ENCODE results near the gene HECW1. TPM values are rescaled to one million over a fixed set of nuclear protein-coding genes. Genes with fewer than 3 reads are reported as not detected.
"Not testable (repeated sequence)": the region's sequence is repeated elsewhere in the genome, so short reads cannot be mapped to it uniquely, and the experiment has no call there.

The HECW1 gene
- total and polyA plus RNA-seq, 2 donors (not counting 1 experiment from before 2014, with no cell fraction given): not detected

DNA sequence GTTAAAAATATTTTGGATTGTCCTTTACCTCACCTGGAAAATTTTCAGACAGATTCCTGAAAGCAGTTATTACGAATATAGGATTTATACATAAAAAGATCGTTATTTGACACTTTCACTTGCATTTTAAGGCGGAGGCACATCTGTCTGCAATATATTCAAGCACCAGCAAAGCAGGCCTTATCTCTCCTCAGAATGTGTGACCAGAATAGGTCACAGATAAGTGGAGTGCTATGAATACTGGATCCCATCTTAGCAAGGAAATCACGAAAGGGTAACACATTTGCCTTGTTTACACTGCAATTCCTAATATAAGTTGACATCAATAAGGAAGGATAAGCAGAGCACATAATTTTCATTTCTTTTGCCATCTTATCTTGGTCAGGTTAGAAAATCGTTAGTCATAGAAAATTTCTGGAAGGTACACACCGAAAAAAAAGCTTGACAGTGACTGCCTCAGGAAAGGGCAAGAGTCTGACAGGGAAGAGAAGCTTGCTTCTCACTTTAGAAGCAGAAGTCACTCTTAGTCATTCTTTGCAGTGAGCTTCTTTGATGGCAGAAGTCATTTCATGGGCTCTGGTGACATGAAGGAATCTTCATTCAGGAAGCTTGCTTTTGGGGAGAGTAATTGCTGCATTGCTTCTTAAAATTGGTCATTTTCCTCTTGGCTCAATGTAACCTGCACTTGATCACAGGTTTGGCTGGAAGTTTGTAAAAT is 372.4 kb downstream of the HECW1 start:
- H3K27ac Mint-ChIP-seq: no peak overlapping the region
- DNase-seq (no peak), ATAC-seq (ENCODE audit: low read depth) (no peak)
- H3K4me3 Mint-ChIP-seq: no peak overlapping the region
- no peaks in the 10 kb centered on the region for H4K20me1 ChIP-seq (ENCODE audit: control insufficient read depth, insufficient read depth, low read length, poor library complexity, severe bottlenecking)
- no peak overlapping the region for H3K4me3 ChIP-seq (ENCODE audit: control extremely low read depth in 1 of 5, extremely low read depth in 1 of 5, insufficient read depth in 1 of 5, low read depth in 2 of 5, low read length in 4 of 5)
- no peaks in the 10 kb centered on the region for H3K9me3 Mint-ChIP-seq (ENCODE audit: insufficient read depth)
- peaks cover 4% of the 10 kb centered on the region for H3K27me3 Mint-ChIP-seq
- H3K36me3 ChIP-seq (replicated peaks in 1 of 2; ENCODE audit: control extremely low read depth in 1 of 2, control insufficient read depth in 1 of 2, extremely low read depth in 1 of 2, insufficient read depth in 2 of 2, low read length in 1 of 2): no peaks in the 10 kb centered on the region
- H2AFZ ChIP-seq (ENCODE audit: insufficient read depth, low read depth, low read length, poor library complexity, severe bottlenecking): no peak overlapping the region
- no peak overlapping the region for H3K27ac ChIP-seq (ENCODE audit: low read length in 2 of 2)
- H3K27me3 ChIP-seq (replicated peaks in 1 of 4; ENCODE audit: control extremely low read depth in 1 of 4, control insufficient read depth in 3 of 4, insufficient read depth in 4 of 4, low read length in 3 of 4): no peaks in the 10 kb centered on the region
- peaks cover 10% of the 10 kb centered on the region for H3K4me1 Mint-ChIP-seq
- H3K9me3 ChIP-seq (ENCODE audit: control extremely low read depth in 1 of 3, control insufficient read depth in 2 of 3, insufficient read depth in 1 of 3, low read length in 2 of 3): no peaks in the 10 kb centered on the region
- no peaks in the 10 kb centered on the region for H3K79me2 ChIP-seq (ENCODE audit: control insufficient read depth, insufficient read depth, low read length)
- TF ChIP-seq, protein P1, sequence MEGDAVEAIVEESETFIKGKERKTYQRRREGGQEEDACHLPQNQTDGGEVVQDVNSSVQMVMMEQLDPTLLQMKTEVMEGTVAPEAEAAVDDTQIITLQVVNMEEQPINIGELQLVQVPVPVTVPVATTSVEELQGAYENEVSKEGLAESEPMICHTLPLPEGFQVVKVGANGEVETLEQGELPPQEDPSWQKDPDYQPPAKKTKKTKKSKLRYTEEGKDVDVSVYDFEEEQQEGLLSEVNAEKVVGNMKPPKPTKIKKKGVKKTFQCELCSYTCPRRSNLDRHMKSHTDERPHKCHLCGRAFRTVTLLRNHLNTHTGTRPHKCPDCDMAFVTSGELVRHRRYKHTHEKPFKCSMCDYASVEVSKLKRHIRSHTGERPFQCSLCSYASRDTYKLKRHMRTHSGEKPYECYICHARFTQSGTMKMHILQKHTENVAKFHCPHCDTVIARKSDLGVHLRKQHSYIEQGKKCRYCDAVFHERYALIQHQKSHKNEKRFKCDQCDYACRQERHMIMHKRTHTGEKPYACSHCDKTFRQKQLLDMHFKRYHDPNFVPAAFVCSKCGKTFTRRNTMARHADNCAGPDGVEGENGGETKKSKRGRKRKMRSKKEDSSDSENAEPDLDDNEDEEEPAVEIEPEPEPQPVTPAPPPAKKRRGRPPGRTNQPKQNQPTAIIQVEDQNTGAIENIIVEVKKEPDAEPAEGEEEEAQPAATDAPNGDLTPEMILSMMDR (IDR thresholded peaks at IDR 0.05): no peak
- no peak for TF ChIP-seq EZH2 (IDR thresholded peaks at IDR 0.05; ENCODE audit: borderline replicate concordance, insufficient read depth, low read depth, low read length, poor library complexity, severe bottlenecking)
- CTCF ChIA-PET: no interaction called here
- H3K4me2 ChIP-seq (replicated peaks; ENCODE audit: low read depth, low read length, poor library complexity, severe bottlenecking): no peak overlapping the region
- 90% methylated on average over 4 of the region's 6 CpGs for WGBS (ENCODE audit: insufficient coverage)
- no peak overlapping the region for H3K9ac ChIP-seq (ENCODE audit: low read length)
- POLR2A ChIA-PET: no interaction called here
- intact Hi-C loops (cut with micrococcal nuclease): no loop called here
- H3K4me1 ChIP-seq (ENCODE audit: control insufficient read depth in 2 of 2, insufficient read depth in 2 of 2, low read length in 2 of 2): peaks cover 4 to 7% of the 10 kb centered on the region in 2 donors

DNA sequence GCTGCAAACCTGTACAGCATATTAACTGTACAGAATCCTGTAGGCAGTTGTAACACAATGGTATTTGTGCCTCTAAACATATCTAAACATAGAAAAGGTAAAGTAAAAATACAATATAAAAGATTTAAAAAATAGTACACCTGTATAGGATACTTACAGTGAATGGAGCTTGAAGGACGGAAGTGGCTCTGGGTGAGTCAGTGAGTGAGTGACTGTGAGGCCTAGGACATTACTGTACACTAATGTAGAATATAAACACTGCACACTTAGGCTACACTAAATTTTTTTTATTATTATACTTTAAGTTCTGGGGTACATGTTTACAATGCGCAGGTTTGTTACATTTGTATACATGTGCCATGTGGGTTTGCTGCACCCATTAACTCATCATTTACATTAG is 373.1 kb downstream of the HECW1 start:
- no peak overlapping the region for H3K27ac ChIP-seq (ENCODE audit: low read length in 2 of 2)
- no peak overlapping the region for H3K27ac Mint-ChIP-seq
- no peak overlapping the region for H3K4me3 ChIP-seq (ENCODE audit: control extremely low read depth in 1 of 5, extremely low read depth in 1 of 5, insufficient read depth in 1 of 5, low read depth in 2 of 5, low read length in 4 of 5)
- H3K4me3 Mint-ChIP-seq: no peak overlapping the region
- no peaks in the 10 kb centered on the region for H3K79me2 ChIP-seq (ENCODE audit: control insufficient read depth, insufficient read depth, low read length)
- intact Hi-C loops (cut with micrococcal nuclease): no loop called here
- no peak overlapping the region for H3K4me2 ChIP-seq (replicated peaks; ENCODE audit: low read depth, low read length, poor library complexity, severe bottlenecking)
- POLR2A ChIA-PET: interaction anchor here (0.6 kb wide), 1 partner anchor 97 kb away, joined by 4 read pairs; no protein-coding TSS in a partner anchor
- CTCF ChIA-PET: no interaction called here
- ATAC-seq (ENCODE audit: low read depth) (no peak), DNase-seq (no peak)
- TF ChIP-seq EZH2 (IDR thresholded peaks at IDR 0.05; ENCODE audit: borderline replicate concordance, insufficient read depth, low read depth, low read length, poor library complexity, severe bottlenecking): no peak
- TF ChIP-seq, protein P1 (IDR thresholded peaks at IDR 0.05): no peak
- H3K4me1 ChIP-seq (ENCODE audit: control insufficient read depth in 2 of 2, insufficient read depth in 2 of 2, low read length in 2 of 2): peaks cover 4 to 7% of the 10 kb centered on the region in 2 donors
- no peaks in the 10 kb centered on the region for H3K9me3 Mint-ChIP-seq (ENCODE audit: insufficient read depth)
- no peak overlapping the region for H2AFZ ChIP-seq (ENCODE audit: insufficient read depth, low read depth, low read length, poor library complexity, severe bottlenecking)
- H3K4me1 Mint-ChIP-seq: peaks cover 10% of the 10 kb centered on the region
- no peak overlapping the region for H3K9ac ChIP-seq (ENCODE audit: low read length)
- WGBS (ENCODE audit: insufficient coverage): no CpG with 5 or more reads among the region's 2 CpGs
- peaks cover 4% of the 10 kb centered on the region for H3K27me3 Mint-ChIP-seq
- no peaks in the 10 kb centered on the region for H3K27me3 ChIP-seq (replicated peaks in 1 of 4; ENCODE audit: control extremely low read depth in 1 of 4, control insufficient read depth in 3 of 4, insufficient read depth in 4 of 4, low read length in 3 of 4)
- H3K9me3 ChIP-seq (ENCODE audit: control extremely low read depth in 1 of 3, control insufficient read depth in 2 of 3, insufficient read depth in 1 of 3, low read length in 2 of 3): no peaks in the 10 kb centered on the region
- H3K36me3 ChIP-seq (replicated peaks in 1 of 2; ENCODE audit: control extremely low read depth in 1 of 2, control insufficient read depth in 1 of 2, extremely low read depth in 1 of 2, insufficient read depth in 2 of 2, low read length in 1 of 2): no peaks in the 10 kb centered on the region
- no peaks in the 10 kb centered on the region for H4K20me1 ChIP-seq (ENCODE audit: control insufficient read depth, insufficient read depth, low read length, poor library complexity, severe bottlenecking)

DNA sequence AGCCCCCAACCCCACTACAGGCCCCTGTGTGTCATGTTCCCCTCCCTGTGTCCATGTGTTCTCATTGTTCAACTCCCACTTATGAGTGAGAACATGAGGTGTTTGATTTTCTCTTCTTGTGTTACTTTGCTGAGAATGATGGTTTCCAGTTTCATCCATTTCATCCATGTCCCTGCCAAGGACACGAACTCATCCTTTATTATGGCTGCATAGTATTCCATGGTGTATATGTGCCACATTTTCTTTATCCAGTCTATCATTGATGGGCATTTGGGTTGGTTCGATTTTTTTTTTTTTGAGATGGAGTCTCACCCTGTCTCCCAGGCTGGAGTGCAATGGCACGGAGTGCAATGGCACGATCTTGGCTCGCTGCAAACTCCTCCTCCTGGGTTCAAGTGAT is 373.6 kb downstream of the HECW1 start:
- H3K27ac Mint-ChIP-seq; H3K9me3 Mint-ChIP-seq (ENCODE audit: insufficient read depth); H3K36me3 ChIP-seq (replicated peaks in 1 of 2; ENCODE audit: control extremely low read depth in 1 of 2, control insufficient read depth in 1 of 2, extremely low read depth in 1 of 2, insufficient read depth in 2 of 2, low read length in 1 of 2); H3K27me3 Mint-ChIP-seq; DNase-seq; CTCF ChIA-PET; H3K4me1 Mint-ChIP-seq; H3K9ac ChIP-seq (ENCODE audit: low read length); H3K4me3 ChIP-seq (ENCODE audit: control extremely low read depth in 1 of 5, extremely low read depth in 1 of 5, insufficient read depth in 1 of 5, low read depth in 2 of 5, low read length in 4 of 5); H3K4me2 ChIP-seq (replicated peaks; ENCODE audit: low read depth, low read length, poor library complexity, severe bottlenecking); H3K4me3 Mint-ChIP-seq; intact Hi-C loops (cut with micrococcal nuclease); H3K27ac ChIP-seq (ENCODE audit: low read length in 2 of 2); H4K20me1 ChIP-seq (ENCODE audit: control insufficient read depth, insufficient read depth, low read length, poor library complexity, severe bottlenecking); H3K9me3 ChIP-seq (ENCODE audit: control extremely low read depth in 1 of 3, control insufficient read depth in 2 of 3, insufficient read depth in 1 of 3, low read length in 2 of 3); ATAC-seq (ENCODE audit: low read depth); H3K4me1 ChIP-seq (ENCODE audit: control insufficient read depth in 2 of 2, insufficient read depth in 2 of 2, low read length in 2 of 2); H3K79me2 ChIP-seq (ENCODE audit: control insufficient read depth, insufficient read depth, low read length); H3K27me3 ChIP-seq (replicated peaks in 1 of 4; ENCODE audit: control extremely low read depth in 1 of 4, control insufficient read depth in 3 of 4, insufficient read depth in 4 of 4, low read length in 3 of 4); H2AFZ ChIP-seq (ENCODE audit: insufficient read depth, low read depth, low read length, poor library complexity, severe bottlenecking): not testable (repeated sequence)
- 83% methylated on average over 3 of the region's 5 CpGs for WGBS (ENCODE audit: insufficient coverage)
- POLR2A ChIA-PET: interaction anchor here (0.6 kb wide), 1 partner anchor 96 kb away, joined by 4 read pairs; no protein-coding TSS in a partner anchor

Data from B cell (primary cell).